GM19023 (cell line): ENCODE data around the gene ZNF607.
"Not testable (repeated sequence)": the region's sequence is repeated elsewhere in the genome, so short reads cannot be mapped to it uniquely, and the experiment has no call there.

Source experiments
- ATAC-seq: cut with Tn5 transposase; IDR thresholded peaks from one replicate; pipeline ENCODE4 v1.9.1; 2021; ENCODE audit warnings: mild to moderate bottlenecking, moderate library complexity; ENCODE audit not compliant: unreplicated experiment

Gene ZNF607

DNA sequence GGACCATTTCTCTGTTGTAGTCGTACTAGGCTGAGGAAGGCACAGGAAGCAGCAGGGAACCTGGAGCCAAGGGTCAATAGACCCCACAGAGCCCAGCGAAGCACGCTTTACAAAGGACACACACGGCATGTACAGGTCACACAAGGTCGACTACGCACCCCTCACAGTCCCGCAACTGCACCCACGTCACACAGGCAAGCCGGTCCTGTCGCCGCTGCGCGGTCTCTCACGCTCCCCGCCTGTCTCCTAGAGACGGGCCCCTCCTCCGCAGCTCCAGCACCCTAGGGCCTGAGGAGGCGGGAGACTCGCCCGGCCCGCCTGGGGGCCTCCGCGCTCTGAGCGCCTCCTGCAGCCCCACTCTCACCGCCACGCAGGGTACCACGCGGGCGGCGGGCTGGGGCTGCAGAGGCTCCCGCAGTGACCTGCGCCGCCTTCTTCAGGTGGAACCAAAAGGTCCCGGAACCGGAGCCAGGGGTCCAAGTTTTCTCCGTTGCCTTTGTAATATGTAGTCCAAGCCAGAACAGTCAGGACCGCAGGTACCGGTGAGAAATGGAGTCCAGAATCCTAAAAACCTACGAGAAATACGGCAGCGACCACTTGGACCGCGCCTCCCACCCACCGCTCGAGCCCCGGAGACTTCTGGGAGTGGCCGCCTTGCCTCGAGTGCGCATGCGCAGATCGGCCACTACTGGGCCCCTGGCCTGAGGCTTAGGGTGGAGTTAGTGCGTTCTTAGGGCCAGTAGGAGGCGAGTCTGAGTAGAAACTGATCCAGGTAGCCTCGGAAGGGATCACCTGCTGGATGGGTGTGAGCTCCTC lies at the start of gene ZNF607:
Gene ZNF607 (minus strand): TSS at position 651 of the 816 bp plus-strand sequence. CDS start 8,143 bp downstream, outside the sequence.
- ATAC-seq, result peak; percentile 94

DNA sequence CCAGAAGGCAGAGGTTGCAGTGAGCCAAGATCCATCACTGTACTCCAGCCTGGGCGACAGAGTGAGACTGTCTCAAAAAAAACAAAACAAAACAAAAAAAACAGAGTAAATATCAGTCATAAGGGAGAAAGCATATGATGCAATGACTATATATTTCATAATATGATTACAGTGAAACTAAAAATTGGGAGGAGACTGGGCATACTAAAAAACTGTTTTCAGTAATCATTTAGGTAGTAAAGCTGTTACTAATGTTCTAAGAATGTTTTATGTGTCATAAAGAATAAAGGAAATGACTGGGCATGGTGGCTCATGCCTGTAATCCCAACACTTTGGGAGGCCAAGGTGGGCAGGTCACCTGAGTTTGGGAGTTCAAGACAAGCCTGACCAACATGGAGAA lies 43.9 kb upstream of the ZNF607 start:
- no peak for ATAC-seq

DNA sequence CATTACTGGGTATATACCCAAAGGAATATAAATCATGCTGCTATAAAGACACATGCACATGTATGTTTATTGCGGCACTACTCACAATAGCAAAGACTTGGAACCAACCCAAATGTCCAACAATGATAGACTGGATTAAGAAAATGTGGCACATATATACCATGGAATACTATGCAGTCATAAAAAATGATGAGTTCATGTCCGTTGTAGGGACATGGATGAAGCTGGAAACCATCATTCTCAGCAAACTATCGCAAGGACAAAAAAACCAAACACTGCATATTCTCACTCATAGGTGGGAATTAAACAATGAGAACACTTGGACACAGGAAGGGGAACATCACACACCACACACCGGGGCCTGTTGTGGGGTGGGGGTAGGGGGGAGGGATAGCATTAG lies 38.1 kb upstream of the ZNF607 start:
- not testable (repeated sequence) for ATAC-seq

DNA sequence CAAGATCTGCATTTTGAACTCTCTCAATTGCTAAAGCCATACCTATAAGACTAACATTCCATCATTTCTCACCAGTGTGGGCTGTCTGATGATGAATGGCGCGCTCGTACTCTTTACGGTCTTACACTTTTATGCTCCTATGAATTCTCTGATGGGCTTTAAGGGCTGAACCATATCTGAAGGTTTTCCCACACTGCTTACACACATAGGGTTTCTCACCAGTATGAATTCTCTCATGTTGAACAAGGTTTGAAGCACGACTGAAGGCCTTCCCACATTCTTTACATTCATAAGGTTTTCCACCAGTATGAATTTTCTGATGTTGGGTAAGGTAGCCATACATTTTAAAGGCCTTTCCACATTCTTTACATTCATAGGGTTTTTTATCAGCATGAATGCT lies 18.8 kb upstream of the ZNF607 start:
- ATAC-seq, result no peak

DNA sequence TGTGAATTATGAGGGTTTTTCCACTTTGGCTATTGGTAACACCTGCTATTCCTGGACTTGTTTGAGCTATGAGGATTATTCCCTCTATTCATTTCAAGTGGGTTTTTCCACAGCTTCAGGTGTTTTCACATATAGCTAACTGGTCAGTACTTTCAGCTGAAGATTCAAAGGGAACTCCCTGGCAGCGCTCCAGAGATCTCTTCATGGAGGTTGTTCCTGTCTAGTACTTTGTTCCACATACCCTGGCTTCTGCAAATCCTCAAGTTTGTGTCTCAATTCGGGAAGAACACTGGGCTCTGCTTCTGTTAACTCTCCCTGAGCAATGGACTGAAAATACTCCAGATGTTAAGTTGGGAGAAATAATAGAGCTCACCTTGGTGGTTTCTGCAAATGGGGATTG lies 5.6 kb upstream of the ZNF607 start:
- ATAC-seq, result no peak

DNA sequence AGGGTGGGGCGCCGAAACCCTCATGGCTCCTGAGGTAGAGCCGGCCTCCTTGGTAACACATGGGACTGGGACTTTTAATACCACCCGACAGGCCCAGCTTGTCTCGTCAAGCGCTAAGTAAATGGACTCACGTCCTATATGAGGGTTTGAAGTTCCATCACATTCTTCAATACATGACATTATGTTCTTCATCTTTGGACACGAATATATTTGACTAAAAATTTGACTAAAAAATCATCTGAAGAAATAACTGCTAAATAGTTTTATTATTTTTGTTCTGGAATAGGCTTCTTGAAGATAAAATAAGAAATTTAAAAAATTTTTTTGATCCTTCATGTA lies 335 bp upstream of the ZNF607 start:
- no peak for ATAC-seq

DNA sequence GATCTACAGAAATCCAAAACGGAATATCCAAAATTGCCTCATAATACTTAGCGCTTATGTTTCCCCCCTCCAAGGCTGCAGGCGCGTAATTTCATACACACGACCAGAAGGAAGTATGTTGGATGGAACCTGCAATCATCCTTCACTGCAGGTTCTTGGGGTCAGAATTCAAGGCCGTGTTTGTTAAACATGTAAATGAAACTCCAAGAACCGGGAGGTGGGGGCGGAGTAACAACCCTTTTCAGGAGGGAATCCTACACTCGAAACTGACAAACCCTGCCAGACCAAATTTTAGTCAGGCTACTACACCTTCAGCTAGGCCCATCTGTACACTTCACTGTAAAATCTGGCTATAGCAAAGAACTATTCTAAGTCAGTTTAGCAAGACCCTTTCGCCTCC lies 1.3 kb downstream of the ZNF607 start:
- ATAC-seq, result no peak

DNA sequence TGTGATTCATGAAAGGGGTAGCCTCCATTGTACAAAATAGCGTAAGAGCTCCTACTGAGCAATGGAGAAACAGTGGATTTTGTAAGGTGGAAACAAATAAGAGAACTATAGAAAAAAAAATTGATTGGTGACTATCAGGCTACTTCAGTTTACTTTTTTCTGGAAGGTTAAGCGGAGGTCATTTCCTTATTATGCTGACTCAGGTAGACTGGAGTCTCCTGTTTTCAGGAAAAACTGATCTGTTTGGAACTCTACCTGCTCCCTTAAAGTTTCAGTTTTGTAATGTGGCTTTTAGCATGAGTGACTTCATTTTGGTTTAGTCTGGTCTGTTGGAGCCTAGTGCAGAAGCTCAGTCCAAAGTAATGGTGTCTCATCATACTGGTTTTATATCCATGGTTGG lies 3.4 kb downstream of the ZNF607 start:
- no peak for ATAC-seq

DNA sequence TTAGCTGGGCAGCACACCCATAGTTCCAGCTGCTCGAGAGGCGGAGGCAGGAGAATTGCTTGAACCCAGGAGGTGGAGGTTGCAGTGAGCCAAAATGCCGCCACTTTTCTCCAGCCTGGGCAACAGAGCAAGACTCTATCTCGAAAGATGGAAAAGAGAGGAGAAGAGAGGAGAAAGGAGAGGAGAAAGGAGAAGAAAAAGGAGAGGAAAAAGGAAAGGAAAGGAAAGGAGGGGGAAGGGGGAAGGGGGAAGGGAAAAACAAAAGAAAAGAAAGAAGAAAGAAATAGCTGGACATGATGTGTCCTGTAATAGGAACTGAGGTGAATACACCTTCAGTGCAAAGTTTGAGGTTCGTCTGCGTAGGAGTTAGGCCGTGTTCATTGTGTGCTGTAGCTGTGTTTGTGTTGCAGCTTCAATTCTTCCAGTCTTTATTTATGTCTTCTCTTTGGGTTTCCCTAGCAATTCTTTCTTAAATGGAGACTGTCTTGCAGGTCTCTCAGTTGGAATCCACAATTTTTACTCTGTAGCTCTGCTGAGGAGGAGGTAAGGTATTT lies 13.4 kb downstream of the ZNF607 start:
- ATAC-seq, result no peak

DNA sequence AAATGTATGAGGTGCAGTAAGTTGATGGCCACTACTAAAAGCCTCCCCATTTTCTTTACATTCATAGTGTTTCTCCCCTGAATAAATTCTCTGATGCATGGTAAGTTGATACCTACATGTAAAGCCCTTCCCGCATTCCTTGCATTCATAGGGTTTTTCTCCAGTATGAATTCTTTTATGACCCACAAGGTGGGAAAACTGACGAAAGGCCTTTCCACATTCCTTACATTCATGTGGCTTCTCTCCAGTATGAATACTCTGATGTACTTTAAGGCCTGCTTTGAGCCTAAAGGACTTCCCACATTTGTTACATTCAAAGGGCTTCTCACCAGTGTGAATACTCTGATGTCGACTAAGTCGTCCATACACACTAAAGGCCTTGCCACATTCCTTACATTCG lies 20.5 kb downstream of the ZNF607 start:
- ATAC-seq, result no peak

DNA sequence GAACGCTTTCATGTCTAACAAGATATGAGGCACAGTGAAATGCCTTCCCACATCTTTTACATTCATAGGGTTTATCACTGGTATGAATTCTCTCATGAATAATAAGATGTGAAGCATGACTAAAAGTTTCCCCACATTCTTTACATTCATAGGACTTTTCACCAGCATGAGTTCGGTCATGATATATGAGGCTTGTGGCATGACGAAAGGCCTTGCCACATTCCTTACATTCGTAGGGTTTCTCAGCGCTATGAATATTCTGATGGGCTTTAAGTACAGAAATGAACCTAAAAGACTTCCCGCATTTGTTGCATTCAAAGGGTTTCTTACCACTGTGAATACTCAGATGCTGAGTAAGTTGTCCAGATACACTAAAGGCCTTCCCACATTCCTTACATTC lies 21.3 kb downstream of the ZNF607 start:
- no peak for ATAC-seq

DNA sequence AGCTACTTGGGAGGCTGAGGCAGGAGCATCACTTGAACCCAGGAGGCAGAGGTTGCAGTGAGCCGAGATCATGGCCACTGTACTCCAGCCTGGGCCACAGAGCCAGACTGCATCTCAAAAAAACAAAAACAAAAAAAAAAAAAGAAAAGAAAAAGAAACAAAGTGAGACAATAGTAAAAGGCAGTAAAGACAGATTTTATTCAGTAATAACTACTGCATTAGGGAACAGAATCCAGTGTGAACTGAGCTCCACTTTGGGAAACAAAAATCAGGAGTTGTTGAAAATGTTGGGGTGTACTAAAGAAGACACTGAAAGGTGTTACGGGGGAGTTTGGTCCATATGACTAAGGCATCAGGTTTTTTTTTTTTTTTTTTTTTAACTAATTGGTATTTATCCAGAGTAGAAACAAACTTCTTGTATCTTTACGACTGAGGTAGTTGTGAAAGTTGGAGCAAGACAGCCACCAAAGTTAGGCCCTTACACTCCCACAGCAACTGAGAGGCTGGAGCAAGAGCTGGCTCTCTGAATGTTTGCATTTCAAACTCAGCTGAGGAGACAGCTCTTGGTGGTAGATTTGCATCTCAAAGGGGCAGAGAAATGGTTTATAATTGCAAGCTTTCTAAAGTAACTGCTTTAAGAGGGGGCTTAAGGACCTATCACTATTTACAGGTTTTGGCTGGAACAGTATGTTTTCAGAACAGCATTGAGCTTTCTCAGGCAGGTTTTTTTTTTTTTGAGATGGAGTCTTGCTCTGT lies 24.2 kb downstream of the ZNF607 start:
- no peak for ATAC-seq

DNA sequence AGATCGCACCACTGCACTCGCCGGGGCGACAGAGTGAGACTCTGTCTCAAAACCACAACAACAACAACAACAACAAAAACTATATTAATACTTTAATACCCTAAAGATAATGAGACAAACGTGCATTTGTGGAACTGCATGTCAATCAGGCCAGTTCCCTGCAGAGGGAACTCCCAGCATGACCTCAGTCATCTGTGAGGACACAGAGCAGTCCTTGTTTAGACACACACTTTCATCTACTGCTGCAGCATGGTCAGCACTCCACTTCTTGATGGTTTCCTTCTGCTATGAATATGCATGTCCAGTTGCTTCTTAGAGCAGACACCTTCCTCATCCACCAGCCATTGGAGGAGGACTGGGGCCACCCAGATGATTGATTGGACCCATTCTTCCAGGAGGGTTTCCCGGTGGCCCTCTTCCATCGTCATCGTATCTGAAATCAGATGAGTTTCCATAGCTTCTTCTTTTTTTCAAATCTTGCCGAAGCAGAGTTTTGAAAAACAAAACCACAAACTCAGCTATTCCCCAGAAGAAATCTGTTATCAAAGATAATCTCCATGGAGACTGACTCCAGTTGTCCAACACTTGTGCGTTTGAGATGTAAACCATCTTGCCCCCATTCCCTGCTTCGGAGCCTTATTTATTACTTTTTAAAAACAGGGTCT lies 26.5 kb downstream of the ZNF607 start:
- no peak for ATAC-seq

DNA sequence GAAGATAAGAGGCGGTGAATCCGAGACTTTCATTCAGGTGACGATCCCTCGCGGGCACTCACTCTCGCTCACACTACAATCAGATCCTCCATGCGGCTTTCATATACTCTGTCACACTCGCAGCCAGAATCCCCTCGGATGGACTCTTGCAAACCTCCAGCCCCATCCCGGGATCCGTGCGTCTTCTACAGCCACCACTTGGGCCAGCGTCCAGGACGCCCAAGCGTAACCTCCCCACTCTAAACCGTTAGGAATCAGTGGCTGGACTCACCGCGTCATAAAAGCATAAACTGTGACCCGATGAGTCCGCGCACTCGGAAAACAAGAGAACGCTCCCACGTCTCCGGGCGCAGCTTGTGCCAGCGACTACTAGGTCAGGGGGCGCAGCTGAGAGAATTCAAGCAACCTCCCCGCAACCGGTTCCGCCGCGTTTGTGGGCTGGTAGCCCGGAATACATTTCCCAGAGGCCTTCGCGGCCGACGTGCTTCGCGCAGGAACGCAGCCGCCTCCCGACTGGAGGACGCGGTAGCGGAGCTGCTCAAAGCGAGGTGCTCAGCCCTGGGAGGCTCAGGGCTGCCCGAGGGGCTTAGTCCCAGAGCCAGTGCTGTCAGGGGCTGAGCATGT lies 27.6 kb downstream of the ZNF607 start:
- no peak for ATAC-seq

DNA sequence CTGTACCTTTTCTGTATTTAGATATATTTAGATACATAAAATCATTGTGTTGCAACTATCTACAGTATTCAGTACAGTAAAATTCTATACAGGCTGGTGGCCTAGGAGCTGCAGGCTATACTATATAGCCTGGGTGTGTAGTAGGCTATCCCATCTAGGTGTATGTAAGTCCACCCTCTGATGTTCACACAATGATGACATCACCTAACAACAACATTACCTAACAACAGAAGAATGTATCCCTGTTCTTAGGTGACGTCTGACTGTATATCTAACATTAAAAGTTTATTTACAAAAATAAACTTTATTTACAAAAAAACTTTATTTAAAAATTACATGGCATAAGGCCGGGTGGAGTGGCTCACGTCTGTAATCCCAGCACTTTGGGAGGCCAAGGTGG lies 36.0 kb downstream of the ZNF607 start:
- ATAC-seq, result no peak

DNA sequence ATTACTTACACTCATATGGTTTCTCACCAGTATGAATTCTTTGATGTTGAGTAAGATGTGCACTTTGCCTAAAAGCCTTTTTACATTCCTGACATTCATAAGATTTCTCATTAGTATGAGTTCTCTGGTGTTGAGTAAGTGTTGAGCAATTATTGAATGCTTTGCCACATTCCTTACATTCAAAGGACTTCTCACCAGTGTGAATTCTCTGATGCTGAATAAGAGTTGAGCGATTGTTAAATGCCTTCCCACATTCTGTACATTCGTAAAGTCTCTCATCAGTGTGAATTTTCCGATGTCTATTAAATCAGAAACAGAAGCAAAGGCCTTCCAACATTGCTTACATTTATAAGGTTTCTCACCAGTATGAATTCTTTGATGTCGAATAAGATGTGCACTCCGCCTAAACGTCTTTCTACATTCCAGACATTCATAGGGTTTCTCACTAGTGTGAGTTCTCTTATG lies 50.1 kb downstream of the ZNF607 start:
- no peak for ATAC-seq

DNA sequence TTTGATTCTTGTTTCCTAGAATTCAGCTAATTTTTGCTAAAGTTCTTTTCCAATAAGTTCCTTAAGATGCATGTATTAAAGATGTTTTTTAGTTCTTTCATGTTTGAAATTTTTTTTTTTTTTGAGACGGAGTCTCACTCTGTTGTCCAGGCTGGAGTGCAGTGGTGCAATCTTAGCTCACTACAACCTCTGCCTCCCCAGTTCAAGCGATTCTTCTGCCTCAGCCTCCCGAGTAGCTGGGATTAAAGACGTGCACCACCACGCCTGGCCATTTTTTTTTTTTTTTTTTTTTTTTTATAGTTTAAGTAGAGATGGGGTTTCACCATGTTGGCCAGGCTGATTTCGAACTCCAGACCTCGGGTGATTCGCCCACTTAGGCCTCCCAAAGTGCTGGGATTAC lies 62.4 kb downstream of the ZNF607 start:
- ATAC-seq, result not testable (repeated sequence)

DNA sequence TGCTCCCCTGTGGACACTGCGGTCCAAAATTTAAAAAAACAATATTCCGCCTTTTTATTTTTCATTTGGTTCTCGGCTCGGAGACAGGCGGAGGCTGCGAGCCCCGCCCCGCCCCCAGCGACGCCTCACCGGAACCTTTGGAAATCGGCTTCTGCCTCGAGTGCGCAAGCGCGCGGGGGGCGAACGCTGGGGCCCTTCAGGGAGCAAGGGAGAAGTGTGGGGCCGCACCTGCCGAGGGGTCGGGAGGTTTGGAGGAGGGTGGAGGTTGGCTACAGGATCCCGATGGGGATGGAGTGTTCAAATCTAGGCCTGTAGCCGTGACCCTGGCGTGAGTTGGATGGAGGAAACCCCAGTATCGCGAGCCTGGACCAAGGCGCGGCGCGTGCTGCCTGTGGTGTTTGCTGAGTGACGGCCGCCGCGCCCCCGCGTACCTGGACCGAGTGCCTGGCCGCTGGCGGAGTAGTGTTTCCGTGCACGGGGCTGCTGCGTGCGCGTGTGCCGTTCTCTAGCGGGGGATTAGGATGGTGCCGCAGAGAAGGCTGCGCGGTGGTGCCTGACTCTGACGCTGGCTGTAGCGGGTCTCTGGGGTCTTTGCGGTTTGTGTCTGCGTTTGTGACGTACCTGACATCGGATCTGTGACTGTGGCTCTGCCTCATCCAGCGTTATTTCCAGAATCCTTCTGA lies 63.7 kb downstream of the ZNF607 start:
- peak; percentile 62 for ATAC-seq

DNA sequence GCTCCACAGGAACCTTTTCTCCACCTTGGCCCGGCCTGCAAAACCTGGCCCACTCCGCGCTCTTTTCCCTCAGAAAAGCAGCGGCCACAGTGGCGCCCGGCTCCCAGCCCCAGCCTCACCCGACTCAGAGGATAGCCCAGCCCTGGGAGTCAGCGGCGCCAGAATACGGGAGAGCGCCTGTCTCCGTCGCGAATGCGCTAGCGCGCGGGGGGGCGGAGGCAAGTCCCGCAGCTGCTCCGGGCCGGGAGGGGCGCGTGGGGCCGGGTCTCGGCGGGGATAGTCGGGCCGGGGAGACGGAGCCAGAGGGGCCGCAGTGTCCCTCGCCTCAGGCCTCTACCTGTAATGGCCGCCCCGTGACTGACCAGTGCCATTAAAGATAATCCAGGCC lies 64.3 kb downstream of the ZNF607 start, which contains the start of gene ZFP30:
Gene ZFP30 (minus strand): TSS at position 165 of the 388 bp plus-strand sequence. CDS start 7,643 bp downstream, outside the sequence.
- peak; percentile 66 for ATAC-seq

DNA sequence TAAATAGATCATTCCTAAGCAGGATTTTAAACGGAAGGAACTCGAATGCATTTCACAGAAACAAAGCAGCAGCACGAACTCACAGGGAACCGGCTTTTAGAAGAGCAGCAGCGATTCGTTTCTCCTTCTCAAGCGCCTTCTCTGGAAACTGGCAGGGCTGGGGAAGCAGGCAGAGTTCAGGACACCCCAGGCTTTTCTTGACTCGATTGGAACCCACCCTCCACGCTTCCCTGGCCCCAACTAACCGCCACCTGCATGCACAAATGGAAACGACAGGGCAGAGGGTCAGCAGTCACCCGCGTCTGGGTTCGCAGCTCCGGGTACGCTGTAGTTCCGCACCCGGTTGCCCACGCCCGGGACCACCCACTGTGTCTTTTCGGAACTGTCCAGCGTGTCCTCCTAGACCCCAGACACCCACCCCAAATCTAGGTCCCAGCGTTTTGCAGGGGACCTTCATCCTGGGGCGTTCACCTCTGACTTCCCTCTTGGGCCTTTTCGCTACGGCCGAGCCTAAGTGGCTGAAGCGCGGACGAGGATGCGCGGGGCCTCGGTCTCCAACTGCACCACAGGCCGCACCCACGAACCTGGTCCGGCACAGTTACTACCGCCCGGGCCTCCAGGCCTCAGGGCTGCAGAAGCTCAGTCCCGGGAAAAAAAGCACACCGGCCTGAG lies 64.8 kb downstream of the ZNF607 start:
- peak; percentile 51 for ATAC-seq
